GM21447 (cell line): ENCODE data around the gene NUDT8.

Source experiments
- ATAC-seq: cut with Tn5 transposase; IDR thresholded peaks from one replicate; pipeline ENCODE4 v1.9.1; 2021; ENCODE audit not compliant: unreplicated experiment

The NUDT8 gene, protein sequence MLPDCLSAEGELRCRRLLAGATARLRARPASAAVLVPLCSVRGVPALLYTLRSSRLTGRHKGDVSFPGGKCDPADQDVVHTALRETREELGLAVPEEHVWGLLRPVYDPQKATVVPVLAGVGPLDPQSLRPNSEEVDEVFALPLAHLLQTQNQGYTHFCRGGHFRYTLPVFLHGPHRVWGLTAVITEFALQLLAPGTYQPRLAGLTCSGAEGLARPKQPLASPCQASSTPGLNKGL

DNA sequence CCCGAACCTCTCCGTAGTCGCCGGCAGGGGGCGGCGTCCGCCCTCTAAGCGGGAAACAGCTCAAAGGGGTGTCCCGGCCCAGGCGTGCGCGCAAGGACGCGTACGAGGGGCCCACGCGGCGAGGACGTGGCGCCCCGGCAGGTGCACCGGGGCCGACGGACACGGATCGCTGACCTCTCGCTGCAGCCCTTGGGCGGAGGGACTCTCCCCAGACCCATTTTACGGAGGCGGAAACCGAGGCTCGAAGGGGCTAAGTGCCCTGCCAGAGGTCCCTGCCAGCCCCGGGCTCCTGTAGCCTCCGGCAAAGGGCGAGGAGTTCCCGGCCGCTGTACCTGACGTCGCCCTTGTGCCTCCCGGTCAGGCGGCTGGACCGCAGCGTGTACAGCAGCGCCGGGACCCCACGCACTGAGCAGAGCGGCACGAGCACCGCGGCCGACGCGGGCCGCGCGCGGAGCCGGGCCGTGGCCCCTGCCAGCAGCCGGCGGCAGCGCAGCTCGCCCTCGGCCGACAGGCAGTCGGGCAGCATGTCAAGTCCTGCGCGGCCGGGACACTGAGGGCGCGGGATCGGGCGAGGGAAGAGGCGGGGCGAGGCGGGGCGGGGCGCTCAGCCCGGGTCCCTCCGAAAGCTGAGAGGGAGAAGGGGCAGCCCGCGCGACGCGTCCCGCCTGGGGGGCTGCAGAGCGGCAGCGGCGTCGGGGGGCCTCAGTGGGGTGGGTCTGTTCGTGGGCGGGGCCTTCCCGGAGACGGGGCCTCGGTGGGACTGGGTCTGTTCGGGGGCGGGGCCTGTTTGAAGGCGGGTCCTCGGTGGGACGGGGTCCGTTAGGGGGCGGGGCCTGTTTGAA, at the start of gene NUDT8:
NUDT8 (minus strand) TSS at position 552 of the 842 bp plus-strand sequence; CDS start at position 526, 26 bp downstream.
- peak; percentile 44 for ATAC-seq

DNA sequence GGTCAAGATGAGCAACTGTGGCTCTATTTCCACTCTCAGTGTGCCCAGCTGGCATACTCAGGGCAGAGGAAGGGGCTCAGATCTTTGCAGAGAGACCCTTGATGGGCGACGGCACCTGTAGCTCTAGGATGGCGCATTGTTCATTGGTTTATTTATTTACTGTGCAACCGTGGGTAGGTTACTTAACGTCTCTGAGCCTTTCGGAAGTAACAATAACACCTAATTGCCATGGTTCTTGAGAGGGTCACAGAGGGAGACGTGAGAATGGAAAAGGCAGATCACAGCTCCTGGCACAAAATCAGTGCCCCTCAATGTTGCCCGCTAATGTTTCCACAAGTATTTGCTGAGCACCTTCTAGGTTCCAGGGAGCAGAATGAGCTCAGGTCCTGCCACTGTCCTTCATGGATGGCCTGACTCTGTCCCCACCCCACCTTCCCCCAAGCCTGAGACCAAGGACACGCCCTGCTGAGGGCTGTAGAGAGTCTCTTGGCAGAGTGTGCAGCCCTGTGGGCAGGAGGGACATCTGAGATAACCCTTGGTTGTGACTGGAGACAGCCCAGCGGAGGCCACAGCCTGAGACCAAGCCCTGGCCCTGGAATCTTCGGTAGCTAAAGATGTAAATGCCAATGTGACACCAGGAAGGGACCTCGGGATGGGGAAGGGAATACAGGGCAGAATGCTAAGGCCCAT, 45.5 kb upstream of the NUDT8 start:
- no peak for ATAC-seq

DNA sequence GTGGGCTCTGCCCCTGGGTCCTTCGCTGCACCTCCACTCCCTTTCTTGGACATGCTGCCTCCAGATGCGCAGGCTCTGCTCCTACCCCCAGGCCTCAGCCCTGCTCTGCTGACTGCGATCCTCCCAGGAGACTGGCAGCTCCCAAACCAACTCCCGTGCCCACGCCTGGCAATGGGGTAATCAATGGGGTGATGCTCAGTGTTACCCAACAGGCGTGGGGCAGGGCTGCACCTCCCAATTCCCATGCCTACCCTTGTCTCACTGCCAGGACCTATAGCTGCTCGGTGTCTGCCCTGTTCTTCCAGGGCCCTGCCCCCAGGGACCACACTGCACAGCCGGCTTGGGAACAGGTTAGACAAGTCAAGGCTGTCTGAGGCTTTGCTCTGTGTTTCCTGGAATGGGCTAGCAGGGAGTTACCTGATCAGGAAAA, 44.7 kb upstream of the NUDT8 start, which contains the start of gene ALDH3B2:
ALDH3B2 (minus strand) TSS at position 182 of the 430 bp plus-strand sequence. CDS start 7,688 bp downstream, outside the sequence.
- no peak for ATAC-seq

DNA sequence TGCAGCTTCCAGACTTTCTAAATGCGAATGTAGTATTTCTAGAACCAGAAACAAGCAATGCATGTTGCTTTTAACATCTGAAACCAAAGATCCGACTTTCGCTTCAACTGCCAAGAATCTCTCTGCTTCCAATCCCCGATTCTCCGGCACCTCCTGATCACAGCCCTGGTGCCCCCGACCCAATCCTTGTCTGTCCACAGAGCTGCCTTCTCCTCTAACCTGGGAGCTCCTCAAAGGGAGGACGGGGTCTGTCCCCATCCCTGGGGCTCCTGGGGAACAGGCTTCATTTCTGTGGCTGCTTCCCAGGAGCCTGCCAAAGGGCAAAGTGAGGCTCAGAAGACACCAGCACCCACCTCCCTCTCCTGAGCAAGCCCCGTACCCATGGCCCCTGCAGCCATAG, 44.2 kb upstream of the NUDT8 start:
- no peak for ATAC-seq

DNA sequence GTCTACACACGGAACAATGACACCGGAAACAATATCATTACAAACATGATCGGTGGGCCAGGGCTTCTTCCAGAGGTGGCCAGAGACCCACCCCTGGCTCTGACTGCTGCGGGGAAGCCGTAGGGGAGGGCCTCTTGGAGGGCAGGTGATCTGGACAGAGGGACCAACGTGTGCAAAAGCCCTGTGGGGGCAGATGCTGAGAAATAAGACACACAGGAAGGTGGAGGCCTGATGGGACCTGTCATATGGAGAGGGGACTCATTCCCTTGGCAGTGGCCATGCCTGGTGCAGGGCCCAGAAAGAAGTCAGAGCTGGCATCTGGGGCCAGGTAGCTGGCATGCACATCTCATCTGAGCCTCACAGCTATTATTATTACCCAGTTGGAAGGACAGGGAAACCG, 43.6 kb upstream of the NUDT8 start:
- no peak for ATAC-seq

DNA sequence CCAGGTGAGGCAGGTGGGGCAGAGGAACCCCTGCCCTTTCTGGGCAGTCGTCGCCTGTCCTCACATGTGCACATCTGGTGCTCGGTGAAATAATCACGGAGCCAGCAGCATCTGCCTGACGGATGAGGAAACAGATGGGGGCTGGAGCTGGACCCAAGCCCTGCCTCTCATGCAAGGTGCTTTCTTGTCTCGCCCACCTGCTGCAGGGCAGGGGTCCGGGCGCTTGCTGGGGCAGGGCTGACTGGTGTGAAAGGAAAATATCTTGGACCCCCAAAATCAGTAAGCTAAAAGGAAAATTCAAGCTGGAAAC, 41.4 kb upstream of the NUDT8 start:
- no peak for ATAC-seq

DNA sequence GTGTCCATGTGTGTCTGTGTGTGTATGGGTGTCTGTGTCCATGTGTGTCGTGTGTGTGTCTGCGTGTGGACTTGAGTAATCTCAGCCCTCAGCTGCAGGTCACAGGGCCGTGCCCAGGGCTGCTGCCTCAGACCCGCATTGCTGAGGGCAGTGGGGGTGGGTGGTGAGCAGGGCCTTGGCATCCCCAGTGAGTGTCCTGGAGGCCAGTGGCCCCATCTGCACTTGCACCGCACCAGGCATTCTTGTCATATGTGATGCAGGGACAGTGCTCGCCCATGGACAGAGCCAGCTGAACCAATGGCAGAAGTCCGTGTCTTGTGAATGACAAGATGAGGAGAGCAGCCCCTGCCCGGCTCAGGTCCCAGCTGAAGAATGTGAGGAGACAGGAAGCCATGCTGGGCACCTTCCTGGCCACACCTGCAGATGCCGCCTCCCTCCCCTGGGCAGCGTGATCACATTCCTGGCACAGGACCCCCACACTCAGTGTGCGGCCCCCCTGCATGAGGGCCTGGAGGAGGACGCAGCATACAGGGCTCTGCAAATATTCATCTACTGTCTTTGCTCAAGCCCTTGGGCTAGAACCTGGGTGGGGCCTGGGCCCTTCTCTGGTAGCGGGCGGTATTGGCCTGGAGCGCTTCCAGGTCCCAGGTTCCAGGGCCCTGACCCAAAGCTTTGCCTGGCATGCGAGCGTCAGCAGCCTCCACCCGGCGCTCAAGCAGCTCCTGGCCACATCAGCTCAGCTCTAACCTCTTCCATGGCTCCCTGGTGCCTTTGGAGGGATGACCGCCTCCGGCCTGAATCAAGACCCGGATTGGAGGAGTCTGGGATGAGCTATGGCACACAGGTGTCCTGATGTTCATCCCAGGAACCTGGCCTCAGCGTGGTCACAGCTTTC, 40.8 kb upstream of the NUDT8 start:
- ATAC-seq, result no peak

DNA sequence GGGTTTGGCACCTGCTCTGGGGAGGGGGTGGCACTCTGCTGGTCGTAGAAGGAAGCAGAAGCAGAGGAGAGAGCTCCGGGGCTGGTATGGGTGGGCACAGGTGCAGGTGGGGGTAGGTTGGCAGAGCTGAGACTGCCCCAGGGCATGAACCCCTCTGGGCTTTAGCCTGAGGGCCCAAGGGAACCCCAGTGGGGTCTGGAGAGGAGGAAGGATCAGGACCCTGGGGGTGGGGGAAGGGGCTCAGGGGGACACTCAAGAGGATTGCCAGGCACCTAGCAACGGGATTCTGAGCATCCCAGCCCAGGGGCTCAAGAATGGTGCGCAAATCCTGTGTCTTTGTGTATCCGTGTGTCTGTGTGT, 38.4 kb upstream of the NUDT8 start:
- no peak for ATAC-seq

DNA sequence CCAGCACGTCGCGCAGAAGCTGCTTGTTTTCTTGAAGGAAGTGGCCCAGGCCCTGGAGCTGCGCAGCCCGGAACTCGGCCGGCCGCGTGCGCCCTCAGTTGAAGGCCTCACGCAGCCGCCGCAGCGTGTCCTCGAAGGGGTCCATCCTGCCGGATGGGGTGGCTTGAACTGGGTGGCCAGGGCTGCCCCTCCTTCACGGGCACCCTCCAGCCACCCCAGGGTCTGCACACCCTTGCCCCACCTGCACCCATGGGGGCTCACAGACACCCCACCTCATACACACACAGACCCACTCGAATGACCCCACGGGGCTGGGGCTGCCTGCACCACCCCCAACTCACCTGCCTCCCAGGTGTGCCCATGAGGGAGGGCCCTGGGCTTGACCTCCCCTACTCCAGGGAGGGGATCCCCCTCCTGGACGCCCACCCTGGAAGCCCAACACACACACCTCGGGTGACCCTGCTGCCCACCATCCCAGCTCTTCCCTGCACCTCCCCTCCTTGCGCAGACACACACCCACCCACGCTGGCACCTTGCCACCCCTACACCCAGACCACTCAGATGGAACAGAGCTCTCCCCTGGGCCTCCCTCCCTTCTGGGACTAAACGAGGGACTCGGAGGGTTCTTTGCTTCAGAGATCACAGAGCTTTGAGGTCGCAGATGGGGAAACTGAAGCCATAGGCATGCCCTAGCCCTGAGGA, 37.9 kb upstream of the NUDT8 start:
- ATAC-seq, result no peak

DNA sequence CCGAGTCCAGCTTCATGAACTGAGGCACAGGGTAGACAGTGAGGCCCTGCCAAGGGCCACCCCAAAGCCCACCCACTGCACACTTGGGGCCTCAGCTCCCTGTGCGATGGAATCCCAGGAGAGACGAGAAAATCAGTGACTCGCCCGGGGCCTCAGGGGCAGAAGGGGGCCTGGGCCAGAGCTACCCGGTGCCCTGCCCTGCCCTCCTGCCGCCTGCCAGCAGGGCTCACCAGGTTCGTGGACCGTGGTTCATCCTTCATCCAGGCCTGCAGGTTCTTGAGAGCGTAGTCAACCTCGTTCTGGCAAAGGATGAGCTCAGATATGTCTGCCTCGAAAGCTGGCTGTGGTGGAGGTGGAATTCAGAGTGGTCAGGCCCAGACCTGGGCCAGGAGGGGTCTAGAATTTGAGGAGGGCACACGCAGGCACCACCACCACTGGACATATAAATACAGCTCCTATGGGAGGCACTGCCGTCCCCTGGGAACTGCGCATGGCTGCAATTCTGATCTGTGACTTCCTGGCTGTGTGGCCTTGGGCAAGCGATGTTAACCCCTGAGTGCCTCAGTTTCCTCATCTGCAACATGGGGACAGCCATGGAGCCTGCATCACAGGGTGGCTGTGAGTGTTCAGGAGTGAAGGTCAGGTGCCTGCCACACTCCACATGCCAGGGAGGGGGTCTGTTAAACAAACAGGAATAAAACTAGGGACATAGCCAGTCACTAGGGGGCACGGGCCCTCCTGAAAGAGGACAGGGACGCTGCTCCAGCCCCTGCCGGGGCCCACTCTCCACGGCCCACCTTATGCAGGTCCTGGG, 37.1 kb upstream of the NUDT8 start:
- ATAC-seq, result no peak

DNA sequence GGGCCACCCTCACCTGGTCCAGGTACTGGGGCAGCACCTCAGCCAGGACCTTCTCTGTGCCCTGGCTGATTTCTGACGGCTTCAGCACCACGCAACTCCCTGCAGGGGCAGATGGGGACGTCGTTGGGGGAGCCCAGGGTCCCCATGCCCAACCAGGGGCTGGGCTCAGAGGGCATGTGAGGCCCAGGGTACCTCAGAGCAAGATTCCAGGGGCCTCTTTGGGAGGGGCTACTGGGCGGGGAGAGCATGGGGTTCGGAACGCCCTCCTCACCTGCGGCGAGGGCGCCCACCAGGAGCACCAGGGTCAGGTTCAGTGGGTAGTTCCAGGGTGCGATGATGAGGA, 36.5 kb upstream of the NUDT8 start:
- ATAC-seq, result no peak

DNA sequence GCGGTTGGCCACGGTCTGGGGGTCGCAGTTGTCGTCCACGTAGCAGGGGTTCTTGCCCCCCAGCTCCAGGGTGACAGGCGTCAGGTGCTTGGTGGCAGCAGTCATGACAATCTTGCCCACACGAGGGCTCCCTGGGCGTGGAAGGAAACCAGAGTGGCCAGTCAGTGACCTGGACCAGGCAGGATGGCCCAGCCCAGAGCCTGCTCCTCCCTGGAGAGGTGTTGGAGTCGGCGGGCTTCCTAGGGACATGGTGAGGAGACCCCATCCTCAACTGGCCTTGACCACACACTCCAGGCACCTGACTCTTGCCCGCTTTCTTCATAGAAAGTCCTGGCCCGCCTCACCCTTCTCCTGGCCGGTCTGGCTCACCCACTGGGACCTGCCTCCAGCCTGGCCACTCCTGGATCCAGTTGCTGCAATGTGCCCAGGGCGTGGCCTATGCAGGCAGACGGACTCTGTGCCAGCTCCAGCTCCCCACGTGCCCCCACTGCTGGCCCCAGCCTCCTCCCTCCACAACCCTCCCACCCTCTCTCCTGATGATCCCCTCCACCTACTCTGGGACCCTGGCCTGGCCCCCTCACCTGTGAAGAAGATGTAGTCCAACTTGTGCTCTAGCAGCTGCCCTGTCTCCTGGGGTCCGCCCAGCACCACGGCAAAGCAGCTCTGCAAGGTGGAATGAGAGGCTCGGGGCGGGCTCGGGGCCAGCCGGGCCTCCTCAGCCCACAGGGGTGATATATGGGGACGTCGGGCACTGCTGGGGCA, 36.0 kb upstream of the NUDT8 start:
- ATAC-seq, result no peak

DNA sequence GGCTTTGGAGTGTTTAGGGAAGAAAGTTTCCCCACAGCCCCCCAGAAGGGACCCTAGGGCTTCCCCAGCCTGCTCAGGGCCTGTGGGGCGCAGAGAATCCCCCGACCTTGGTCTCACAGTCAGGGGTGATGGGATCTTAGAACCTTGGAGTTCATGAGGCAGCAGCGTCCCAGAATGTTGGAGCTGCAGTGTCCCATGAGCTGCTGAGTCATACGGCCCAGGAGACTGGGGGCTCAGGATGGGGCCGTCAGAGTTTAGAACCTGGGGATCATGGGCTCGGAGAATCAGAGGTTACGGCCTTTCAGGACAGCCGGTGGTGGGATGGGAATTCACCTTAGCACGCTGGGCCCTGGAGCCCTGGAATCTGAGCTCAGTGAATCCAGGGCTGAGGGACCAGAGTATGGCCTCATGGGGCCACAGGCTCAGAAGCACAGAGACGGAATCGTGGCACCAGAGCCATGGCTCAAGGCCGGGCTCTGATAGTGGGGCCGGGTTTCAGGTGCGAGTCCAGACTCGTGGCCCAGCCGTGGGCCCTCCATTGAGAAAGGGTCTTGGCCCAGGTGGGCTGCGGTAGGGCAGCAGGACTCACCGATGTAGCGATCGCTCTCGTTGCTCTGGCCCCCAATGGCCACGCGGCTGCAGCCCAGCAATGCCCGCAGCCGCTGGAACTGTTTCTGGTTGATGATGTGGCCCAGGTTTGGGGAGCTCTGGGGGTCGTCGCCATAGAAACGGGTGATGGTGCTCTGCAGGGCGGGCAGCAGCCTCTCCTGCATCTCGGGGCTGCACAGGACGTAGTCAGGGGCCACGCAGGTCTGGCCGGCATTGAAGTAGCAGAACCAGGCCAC, 35.2 kb upstream of the NUDT8 start:
- no peak for ATAC-seq

DNA sequence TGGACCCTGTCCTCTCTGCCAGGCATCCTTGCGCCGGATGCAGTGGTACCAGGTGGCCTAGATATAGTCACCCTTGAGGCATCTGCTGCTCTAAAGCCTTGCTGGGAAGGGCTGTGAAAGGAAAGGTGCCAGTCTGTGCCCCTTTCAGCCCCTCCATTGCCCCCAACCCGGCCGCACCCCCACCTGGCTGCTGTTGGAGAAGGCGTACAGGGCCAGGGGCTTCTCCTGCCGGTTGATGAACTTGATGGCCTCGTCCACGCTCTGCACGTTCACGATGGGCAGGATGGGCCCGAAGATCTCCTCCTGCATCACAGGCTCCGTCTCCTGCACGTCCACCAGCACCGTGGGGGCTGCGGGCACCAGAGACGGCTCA, 34.5 kb upstream of the NUDT8 start:
- ATAC-seq, result no peak

DNA sequence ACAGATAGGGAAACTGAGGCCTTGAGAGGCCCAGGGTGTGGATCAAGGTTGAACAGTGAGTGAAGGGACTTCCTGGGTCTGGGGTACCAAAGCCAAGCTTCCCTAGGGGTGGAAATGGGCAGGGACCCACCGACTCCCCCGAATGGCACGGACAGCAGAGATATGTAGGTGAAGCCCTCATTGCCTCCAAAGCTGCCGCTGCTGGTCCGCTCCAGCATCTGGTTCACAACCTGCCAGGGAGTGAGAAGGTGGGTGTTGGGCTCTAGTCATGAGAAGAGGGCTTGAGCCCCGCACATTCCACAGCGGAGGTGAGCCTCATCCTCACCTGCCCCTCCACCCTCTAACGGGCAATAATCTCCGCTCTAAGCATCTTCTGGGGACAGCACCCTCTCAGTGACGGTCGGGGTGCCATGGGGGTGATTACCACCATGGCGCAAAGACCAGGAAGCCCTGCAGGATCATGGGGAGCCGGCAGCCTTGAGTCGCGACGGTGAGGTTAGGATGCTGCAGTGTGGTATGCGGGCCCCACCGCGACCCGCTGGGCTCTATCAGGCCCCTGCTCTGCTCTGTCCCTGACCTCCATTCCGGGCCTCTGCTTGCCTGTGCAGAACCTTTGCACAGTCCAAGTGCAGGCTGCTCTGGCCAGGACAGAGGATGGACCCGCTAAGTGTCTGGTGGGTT, 33.9 kb upstream of the NUDT8 start:
- no peak for ATAC-seq

DNA sequence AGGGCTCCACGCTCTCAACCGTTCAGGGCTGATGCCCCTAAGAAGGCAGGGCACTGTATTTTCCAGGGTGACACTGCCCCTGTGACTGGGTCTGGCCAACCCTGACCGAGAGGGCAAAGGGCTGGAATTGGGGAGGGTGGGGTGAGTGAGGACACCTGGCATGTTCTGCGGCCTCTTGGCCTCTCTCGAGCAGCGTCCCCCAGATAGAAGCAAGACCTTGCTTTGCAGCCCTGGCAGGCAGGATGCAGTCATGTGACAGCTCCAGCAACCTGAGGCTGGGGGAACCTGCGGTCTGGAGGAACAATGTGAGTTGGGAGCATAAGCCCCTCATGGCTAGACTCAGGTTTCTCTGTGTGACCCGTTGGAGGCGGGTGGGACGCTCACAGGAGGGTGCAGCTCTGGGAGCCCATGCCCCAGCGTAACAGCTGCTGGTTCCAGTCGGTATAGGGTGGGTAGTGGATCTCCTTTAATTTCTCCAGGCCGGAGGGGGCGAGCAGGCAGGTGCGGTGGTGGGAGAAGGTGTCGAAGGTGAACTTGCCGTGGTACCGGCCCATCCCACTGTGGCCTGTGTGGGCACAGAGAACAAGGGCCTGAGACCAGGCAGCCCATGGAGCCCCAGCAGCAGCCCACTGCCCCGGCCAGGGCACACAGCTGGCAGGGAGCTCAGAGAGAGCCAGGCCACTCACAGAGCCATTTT, 33.2 kb upstream of the NUDT8 start:
- ATAC-seq, result no peak
